ENCODE measurements around the gene RAD54L.

DNA sequence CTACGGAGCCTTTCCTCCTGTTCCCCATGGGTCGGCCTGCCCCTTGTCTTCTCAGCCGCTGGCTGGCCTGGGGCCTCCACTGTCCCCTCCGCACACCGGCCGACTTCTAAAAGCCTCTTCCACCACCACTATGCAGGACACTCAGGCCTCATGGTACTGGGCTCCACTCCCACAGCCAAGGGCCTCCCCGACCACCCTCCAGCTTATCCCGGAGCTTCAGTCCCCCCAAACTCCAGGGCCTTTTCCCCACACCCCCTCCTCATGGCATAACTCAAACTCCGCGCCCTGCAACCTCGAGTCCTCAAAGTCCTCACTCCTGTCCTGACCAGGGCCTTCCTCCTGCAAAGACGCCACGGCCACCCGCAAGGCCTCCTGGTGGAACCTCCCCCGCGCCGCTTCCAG, 53.8 kb downstream of the RAD54L start:
- TF ChIP-seq POLR2A (IDR thresholded peaks at IDR 0.05) (no peak), POLR2AphosphoS5 (IDR thresholded peaks at IDR 0.05; ENCODE audit: insufficient read depth in 1 of 2, low read depth in 1 of 2) (no peak)

Measured in vagina (tissue), 2 donors.